K562 (cell line): Measurements from ENCODE around the gene FKBP2. TPM values are rescaled to one million over a fixed set of nuclear protein-coding genes. Genes with fewer than 3 reads are reported as not detected.
A peak's percentile ranks its signal among the peaks of the same experiment; 100 is the strongest.

ENCODE experiments used
- ARID4B ChIP-seq: sonication (generic); formaldehyde crosslinking; IDR thresholded peaks from 2 replicates; pipeline ENCODE4 v1.8.0; 2022; ENCODE audit warnings: mild to moderate bottlenecking, missing genetic modification reagents
- CREM ChIP-seq: IDR thresholded peaks from 2 replicates; pipeline ENCODE4 v1.6.1; 2014; ENCODE audit warnings: antibody characterized with exemption, low read depth
- HNRNPH1 ChIP-seq: fragments of 200-400 bp; formaldehyde crosslinking; optimal IDR thresholded peaks from 2 replicates; pipeline ENCODE3; 2017; ENCODE audit warnings: low read depth, mild to moderate bottlenecking, low read length, moderate library complexity
- KLF1 ChIP-seq: fragments of 450-650 bp; IDR thresholded peaks from 2 replicates; pipeline ENCODE4 v1.6.1; 2016; ENCODE audit warnings: missing genetic modification characterization, missing compliant biosample characterization
- PML ChIP-seq: IDR thresholded peaks from 2 replicates; pipeline ENCODE4 v1.6.1; 2012; ENCODE audit warnings: low read length, inconsistent platforms
- POLR2H ChIP-seq: IDR thresholded peaks from 2 replicates; pipeline ENCODE4 v1.6.1; 2016; ENCODE audit warnings: missing genetic modification characterization, low read depth, mild to moderate bottlenecking, control low read depth, missing compliant biosample characterization, moderate library complexity
- RBM22 ChIP-seq: fragments of 200-400 bp; formaldehyde crosslinking; IDR thresholded peaks from 2 replicates; pipeline ENCODE4 v1.6.1; 2018; ENCODE audit warnings: low read length, low read depth; ENCODE audit not compliant: poor library complexity, severe bottlenecking
- RFX5 ChIP-seq: IDR thresholded peaks from 2 replicates; pipeline ENCODE4 v1.6.1; 2011; ENCODE audit warnings: low read depth, mild to moderate bottlenecking, improper control_type of control experiment, low read length
- TAF7 ChIP-seq: fragments of 450-650 bp; IDR thresholded peaks from 2 replicates; pipeline ENCODE4 v1.6.1; 2016; ENCODE audit warnings: missing genetic modification characterization, missing compliant biosample characterization
- TEAD4 ChIP-seq, 2 experiments: sonication (generic) in 1 of 2; formaldehyde crosslinking in 1 of 2; IDR thresholded peaks; 2 replicates each; pipeline versions ENCODE4 v1.6.1 to v1.8.0; 2012 to 2022; ENCODE audit warnings: borderline replicate concordance in 1 of 2, inconsistent platforms in 1 of 2, low read length in 1 of 2, mild to moderate bottlenecking in 1 of 2, missing genetic modification reagents in 1 of 2
- TRIM28 ChIP-seq: fragments of 450-650 bp; IDR thresholded peaks from 2 replicates; pipeline ENCODE4 v1.6.1; 2017
- ZBTB7A ChIP-seq: IDR thresholded peaks from 2 replicates; pipeline ENCODE4 v1.6.1; 2011; ENCODE audit warnings: low read depth, mild to moderate bottlenecking, low read length, moderate library complexity, borderline replicate concordance; ENCODE audit not compliant: control insufficient read depth
- ZNF134 ChIP-seq: fragments of 250-450 bp; sonication (Bioruptor Pico); conservative IDR thresholded peaks from 2 replicates; pipeline ENCODE4 v1.4.0; 2020
- ZNF431 ChIP-seq: sonication (generic); formaldehyde crosslinking; IDR thresholded peaks from 2 replicates; pipeline ENCODE4 v1.8.0; 2022; ENCODE audit warnings: mild to moderate bottlenecking, missing genetic modification reagents
- ZNF740 ChIP-seq, 3 experiments: fragments of 200-800 bp in 1 of 3; sonication (Bioruptor generic) in 1 of 3; sonication (generic) in 1 of 3; formaldehyde crosslinking in 1 of 3; IDR thresholded peaks; 2 replicates each; pipeline versions ENCODE4 v1.6.1 to v1.8.0; 2016 to 2022; ENCODE audit warnings: mild to moderate bottlenecking in 2 of 3, missing compliant biosample characterization in 2 of 3, missing genetic modification characterization in 2 of 3, missing genetic modification reagents in 1 of 3
- ZNF830 ChIP-seq: fragments of 250-450 bp; sonication (Bioruptor Pico); IDR thresholded peaks from 2 replicates; pipeline ENCODE4 v1.5.0; 2021; ENCODE audit warnings: mild to moderate bottlenecking
- polyA plus RNA-seq, 8 experiments: library from polyadenylated mRNA; depleted of rRNA in 4 of 8; stranded (reverse) in 5 of 8; unstranded in 3 of 8; fragments of >200 nt; fragmentation: Nextera tagmentation in 2 of 8; fragmentation: Illumina TruSeq in 1 of 8; extraction: Ambion mirVana in 2 of 8; extraction: Trizol in 1 of 8; gene quantifications; 2 replicates each; pipeline versions ENCODE4 v1.2.1 to v1.2.3, GENCODE V29; 2011 to 2014; ENCODE audit warnings: inconsistent platforms in 1 of 8, missing spikeins in 1 of 8
- total RNA-seq, 7 experiments: library from RNA; depleted of rRNA in 6 of 7; stranded (reverse); fragments of >200 nt in 6 of 7; fragmentation: Illumina TruSeq in 2 of 7; extraction: Trizol in 2 of 7; gene quantifications; 2 replicates each; pipeline versions ENCODE4 v1.2.1 to v1.2.3, GENCODE V29; 2011 to 2021; ENCODE audit warnings: low replicate concordance in 1 of 7
- TF ChIP-seq, protein P1 (sequence below), 2 experiments: fragments of 450-650 bp in 1 of 2; sonication (generic) in 1 of 2; formaldehyde crosslinking in 1 of 2; IDR thresholded peaks in 1 of 2; conservative IDR thresholded peaks in 1 of 2; 2 replicates each; pipeline versions ENCODE4 v1.6.1 to v1.8.1; 2016 to 2023; ENCODE audit warnings: mild to moderate bottlenecking in 2 of 2, moderate library complexity in 2 of 2, inconsistent platforms in 1 of 2, missing genetic modification reagents in 1 of 2

Gene FKBP2
- total and polyA plus RNA-seq, 9 of the 15 experiments (the other 6 are each of a cell fraction or from before 2014, with no cell fraction given) = 3.5 to 151 (median 58.1) TPM

- peak; percentile 96 for TF ChIP-seq ZBTB7A
- no peak for TF ChIP-seq HNRNPH1
- 0 out of 2 replicates have a peak, but pooled peaks have one; percentile 43 for TF ChIP-seq ZNF740 (CRISPR knock-in tag; IDR thresholded peaks at IDR 0.05)
- 0 out of 4 replicates have a peak, but pooled peaks of 1 of the 2 experiments have one; percentile 35 for TF ChIP-seq ZNF740 (tag; IDR thresholded peaks at IDR 0.05)
- peak; percentile 97 for TF ChIP-seq CREM
- TF ChIP-seq TAF7 (tag) = peak; percentile 85
- peak; percentile 75; the same call in 1 of the 2 replicates for TF ChIP-seq ZNF830 (CRISPR knock-in tag)
- TF ChIP-seq, protein P1, sequence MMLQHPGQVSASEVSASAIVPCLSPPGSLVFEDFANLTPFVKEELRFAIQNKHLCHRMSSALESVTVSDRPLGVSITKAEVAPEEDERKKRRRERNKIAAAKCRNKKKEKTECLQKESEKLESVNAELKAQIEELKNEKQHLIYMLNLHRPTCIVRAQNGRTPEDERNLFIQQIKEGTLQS (IDR thresholded peaks at IDR 0.05) = no peak
- TF ChIP-seq, protein P1 (CRISPR knock-in tag; conservative IDR thresholded peaks at IDR 0.05) = no peak
- peak; percentile 43; the same call in 1 of the 2 replicates for TF ChIP-seq TRIM28
- TF ChIP-seq TEAD4 (IDR thresholded peaks at IDR 0.05; ENCODE audit: low read length) = peak; percentile 15; the same call in 1 of the 2 replicates
- TF ChIP-seq TEAD4 (CRISPR knock-in tag; IDR thresholded peaks at IDR 0.05; ENCODE audit: borderline replicate concordance) = no peak
- no peak for TF ChIP-seq ZNF134
- no peak for TF ChIP-seq RBM22
- no peak; the same call in none of the 2 replicates for TF ChIP-seq ARID4B (CRISPR knock-in tag)
- TF ChIP-seq ZNF431 = peak; percentile 13; the same call in 1 of the 2 replicates
- TF ChIP-seq PML = peak; percentile 89
- peak; percentile 93 for TF ChIP-seq POLR2H
- no peak for TF ChIP-seq RFX5
- peak; percentile 76 for TF ChIP-seq KLF1 (tag)
These were observed at the start of gene FKBP2 (continued) for GRCh38 chr11:64240435-64241240.
